IMR-90 (cell line): Measurements from ENCODE around the gene SUGCT. TPM values are rescaled to one million over a fixed set of nuclear protein-coding genes. Genes with fewer than 3 reads are reported as not detected.

ENCODE experiments used
- ATAC-seq: fragments of 200-7000 bp; cut with Tn5 transposase; 2 replicates; pipeline ENCODE4 v1.9.1; 2020; ENCODE audit warnings: low read depth, mild to moderate bottlenecking, moderate library complexity
- BruUV-seq: library from RNA; stranded (reverse); fragments of 400-500 nt; replicated peaks from 2 replicates; lab custom pipeline; 2021; lab: Mats Ljungman, UMichigan
- CTCF ChIA-PET: fragments of 300-600 bp; formaldehyde crosslinking; extraction: SDS; loops from one replicate; lab custom pipeline; 2021; ENCODE audit warnings: antibody characterized with exemption; lab: Yijun Ruan, JAX
- POLR2A ChIA-PET: fragments of 300-600 bp; sonication (Branson Sonifier 250); formaldehyde crosslinking; loops from one replicate; lab custom pipeline; 2022; ENCODE audit warnings: antibody characterized with exemption; ENCODE audit not compliant: unreplicated experiment; lab: Charles Lee
- DNase-seq: peaks from one replicate; pipeline ENCODE4 v3.0.0; 2013
- H2AFZ ChIP-seq: replicated peaks from 2 replicates; pipeline ENCODE3; 2013; ENCODE audit warnings: low read length, mild to moderate bottlenecking; ENCODE audit not compliant: poor library complexity
- H2AK5ac ChIP-seq: 2 replicates; pipeline ENCODE4 v1.6.1; 2013; ENCODE audit warnings: low read depth, low read length, inconsistent platforms
- H2AK9ac ChIP-seq: replicated peaks from 2 replicates; pipeline ENCODE3; 2013; ENCODE audit warnings: mild to moderate bottlenecking, low read depth, low read length, moderate library complexity; ENCODE audit not compliant: poor library complexity
- H2BK120ac ChIP-seq: 2 replicates; pipeline ENCODE4 v1.6.1; 2013; ENCODE audit warnings: low read depth, low read length, inconsistent platforms
- H2BK15ac ChIP-seq: 3 replicates; pipeline ENCODE4 v1.6.1; 2013; ENCODE audit warnings: low read depth, low read length, inconsistent platforms
- H2BK20ac ChIP-seq: 2 replicates; pipeline ENCODE4 v1.6.1; 2013; ENCODE audit warnings: low read depth, mild to moderate bottlenecking, inconsistent platforms, low read length, moderate library complexity
- H2BK5ac ChIP-seq: 2 replicates; pipeline ENCODE4 v1.6.1; 2013; ENCODE audit warnings: mild to moderate bottlenecking, low read depth, low read length, inconsistent platforms; ENCODE audit not compliant: poor library complexity, severe bottlenecking
- H3K14ac ChIP-seq: replicated peaks from 2 replicates; pipeline ENCODE4 v1.6.1; 2013; ENCODE audit warnings: low read depth, low read length, inconsistent platforms
- H3K18ac ChIP-seq: 2 replicates; pipeline ENCODE4 v1.6.1; 2013; ENCODE audit warnings: low read depth, low read length, control low read depth
- H3K23ac ChIP-seq: 2 replicates; pipeline ENCODE4 v1.6.1; 2013; ENCODE audit warnings: low read depth, low read length, inconsistent platforms
- H3K27ac ChIP-seq: 2 replicates; pipeline ENCODE4 v1.5.1; 2013; ENCODE audit warnings: mild to moderate bottlenecking, control low read depth, low read length; ENCODE audit not compliant: insufficient read depth
- H3K27me3 ChIP-seq: 2 replicates; pipeline ENCODE4 v1.6.1; 2013; ENCODE audit warnings: low read length; ENCODE audit not compliant: control insufficient read depth, insufficient read depth
- H3K36me3 ChIP-seq: 2 replicates; pipeline ENCODE4 v1.6.1; 2013; ENCODE audit warnings: low read length, mixed read lengths; ENCODE audit not compliant: control insufficient read depth, insufficient read depth
- H3K4ac ChIP-seq: 2 replicates; pipeline ENCODE4 v1.6.1; 2013; ENCODE audit warnings: low read depth, low read length, inconsistent platforms
- H3K4me1 ChIP-seq: 2 replicates; pipeline ENCODE4 v1.6.1; 2013; ENCODE audit warnings: low read length, mixed read lengths; ENCODE audit not compliant: control insufficient read depth, insufficient read depth
- H3K4me2 ChIP-seq: 2 replicates; pipeline ENCODE4 v1.6.1; 2013; ENCODE audit warnings: low read depth, mild to moderate bottlenecking, control low read depth, low read length, moderate library complexity
- H3K4me3 ChIP-seq: 2 replicates; pipeline ENCODE4 v1.5.1; 2013; ENCODE audit warnings: low read depth, mild to moderate bottlenecking, control low read depth, low read length, moderate library complexity; ENCODE audit not compliant: insufficient read depth
- H3K56ac ChIP-seq: 2 replicates; pipeline ENCODE4 v1.6.1; 2013; ENCODE audit warnings: low read length, inconsistent platforms; ENCODE audit not compliant: insufficient read depth; ENCODE audit errors: extremely low read depth
- H3K79me1 ChIP-seq, 2 experiments: 2 replicates each; pipeline ENCODE4 v1.6.1; 2013; ENCODE audit warnings: low read length in 2 of 2, inconsistent platforms in 1 of 2, low read depth in 1 of 2
- H3K9ac ChIP-seq: 2 replicates; pipeline ENCODE4 v1.6.1; 2013; ENCODE audit warnings: low read depth, low read length, control low read depth
- H3K9me1 ChIP-seq: 2 replicates; pipeline ENCODE4 v1.6.1; 2013; ENCODE audit warnings: low read length, inconsistent platforms; ENCODE audit not compliant: insufficient read depth
- H3K9me3 ChIP-seq: 2 replicates; pipeline ENCODE4 v1.6.1; 2013; ENCODE audit warnings: low read length; ENCODE audit not compliant: control insufficient read depth, insufficient read depth
- H4K20me1 ChIP-seq: 2 replicates; pipeline ENCODE4 v1.6.1; 2013; ENCODE audit warnings: low read length, inconsistent platforms; ENCODE audit not compliant: insufficient read depth
- H4K5ac ChIP-seq: 2 replicates; pipeline ENCODE4 v1.6.1; 2013; ENCODE audit warnings: mild to moderate bottlenecking, low read depth, low read length, control low read depth
- H4K8ac ChIP-seq, 2 experiments: 2 replicates each; pipeline ENCODE4 v1.6.1; 2013; ENCODE audit warnings: low read depth in 2 of 2, low read length in 2 of 2, control low read depth in 1 of 2, inconsistent platforms in 1 of 2
- H4K91ac ChIP-seq: 2 replicates; pipeline ENCODE4 v1.6.1; 2013; ENCODE audit warnings: low read depth, low read length, inconsistent platforms; ENCODE audit not compliant: insufficient read depth
- BHLHE40 ChIP-seq: fragments of 150-350 bp; IDR thresholded peaks from 2 replicates; pipeline ENCODE4 v1.6.1; 2016; ENCODE audit warnings: mild to moderate bottlenecking, low read depth, low read length
- CEBPB ChIP-seq: IDR thresholded peaks from 2 replicates; pipeline ENCODE4 v1.6.1; 2012; ENCODE audit warnings: low read depth, low read length, improper control_type of control experiment
- CHD1 ChIP-seq: IDR thresholded peaks from 2 replicates; pipeline ENCODE4 v1.6.1; 2012; ENCODE audit warnings: low read depth, low read length, improper control_type of control experiment
- FOS ChIP-seq: fragments of 150-350 bp; IDR thresholded peaks from 2 replicates; pipeline ENCODE4 v1.6.1; 2016; ENCODE audit warnings: low read depth, low read length
- MAFK ChIP-seq: IDR thresholded peaks from 2 replicates; pipeline ENCODE4 v1.6.1; 2012; ENCODE audit warnings: low read depth, low read length, improper control_type of control experiment
- MAZ ChIP-seq: IDR thresholded peaks from 2 replicates; pipeline ENCODE4 v1.6.1; 2012; ENCODE audit warnings: low read depth, mild to moderate bottlenecking, low read length, improper control_type of control experiment, moderate library complexity, borderline replicate concordance
- MXI1 ChIP-seq: IDR thresholded peaks from 2 replicates; pipeline ENCODE4 v1.6.1; 2012; ENCODE audit warnings: low read depth, mild to moderate bottlenecking, low read length, moderate library complexity, borderline replicate concordance
- NFE2L2 ChIP-seq: fragments of 150-350 bp; IDR thresholded peaks from 2 replicates; pipeline ENCODE4 v1.6.1; 2016; ENCODE audit warnings: low read depth, mild to moderate bottlenecking, low read length
- POLR2A ChIP-seq: IDR thresholded peaks from 2 replicates; pipeline ENCODE4 v1.6.1; 2012; ENCODE audit warnings: mild to moderate bottlenecking, low read depth, low read length
- RAD21 ChIP-seq: IDR thresholded peaks from 2 replicates; pipeline ENCODE4 v1.6.1; 2012; ENCODE audit warnings: low read length, improper control_type of control experiment
- RCOR1 ChIP-seq: IDR thresholded peaks from 2 replicates; pipeline ENCODE4 v1.6.1; 2012; ENCODE audit warnings: mild to moderate bottlenecking, low read length, improper control_type of control experiment; ENCODE audit not compliant: insufficient replicate concordance
- RFX5 ChIP-seq: IDR thresholded peaks from 2 replicates; pipeline ENCODE4 v1.8.0; 2012; ENCODE audit warnings: low read depth, mild to moderate bottlenecking, low read length, moderate library complexity
- SMC3 ChIP-seq: fragments of 150-350 bp; IDR thresholded peaks from 2 replicates; pipeline ENCODE4 v1.6.1; 2016; ENCODE audit warnings: low read depth, mild to moderate bottlenecking, antibody characterized with exemption, low read length, moderate library complexity
- WGBS, 2 experiments: methylation state at CpG; one replicate each; pipeline versions ENCODE4 v1.1.5 to v1.1.7; 2013; ENCODE audit warnings: missing lambda C conversion rate in 2 of 2; ENCODE audit not compliant: insufficient read length in 1 of 2; ENCODE audit errors: extremely low coverage in 2 of 2; 5-methylcytosine and 5-hydroxymethylcytosine counted together
- dilution Hi-C: fragments of 300-500 bp; cut with HindIII; formaldehyde crosslinking; loops from one replicate; pipeline ENCODE4 v1.14.3; 2018; ENCODE audit warnings: low sequenced_read_pairs; ENCODE audit not compliant: unreplicated experiment
- in situ Hi-C: fragments of 300-500 bp; cut with MboI; formaldehyde crosslinking; loops from 3 replicates; pipeline ENCODE4 v1.14.3; 2019; ENCODE audit warnings: low sequenced_read_pairs, inconsistent platforms, mixed read lengths
- intact Hi-C: fragments of 100-400 bp; cut with micrococcal nuclease; formaldehyde crosslinking; loops from 2 replicates; pipeline ENCODE4 v1.10.0; 2022
- polyA plus RNA-seq, 3 experiments: library from polyadenylated mRNA; depleted of rRNA; stranded (reverse); fragments of >200 nt; gene quantifications; 2 replicates each; pipeline ENCODE4 v1.2.3, GENCODE V29; 2012; ENCODE audit warnings: low replicate concordance in 1 of 3
- total RNA-seq: library from RNA; depleted of rRNA; stranded (reverse); fragments of >200 nt; gene quantifications from 2 replicates; pipeline ENCODE4 v1.2.3, GENCODE V29; 2012
- TF ChIP-seq, protein P1 (sequence below): conservative IDR thresholded peaks from 2 replicates; pipeline ENCODE4 v1.5.1; 2012; ENCODE audit warnings: mild to moderate bottlenecking, low read depth, low read length, improper control_type of control experiment
- TF ChIP-seq, protein P2 (sequence below): fragments of 150-350 bp; IDR thresholded peaks from 2 replicates; pipeline ENCODE4 v1.6.1; 2017; ENCODE audit warnings: mild to moderate bottlenecking, antibody characterized with exemption, low read length, low read depth
- TF ChIP-seq, protein P3 (sequence below): fragments of 150-350 bp; IDR thresholded peaks from 2 replicates; pipeline ENCODE4 v1.6.1; 2016; ENCODE audit warnings: low read depth, mild to moderate bottlenecking, low read length, moderate library complexity, borderline replicate concordance

SUGCT gene
- total and polyA plus RNA-seq, 2 of the 4 experiments (the other 2 are of a cell fraction) = 5.9 to 8.3 TPM

DNA sequence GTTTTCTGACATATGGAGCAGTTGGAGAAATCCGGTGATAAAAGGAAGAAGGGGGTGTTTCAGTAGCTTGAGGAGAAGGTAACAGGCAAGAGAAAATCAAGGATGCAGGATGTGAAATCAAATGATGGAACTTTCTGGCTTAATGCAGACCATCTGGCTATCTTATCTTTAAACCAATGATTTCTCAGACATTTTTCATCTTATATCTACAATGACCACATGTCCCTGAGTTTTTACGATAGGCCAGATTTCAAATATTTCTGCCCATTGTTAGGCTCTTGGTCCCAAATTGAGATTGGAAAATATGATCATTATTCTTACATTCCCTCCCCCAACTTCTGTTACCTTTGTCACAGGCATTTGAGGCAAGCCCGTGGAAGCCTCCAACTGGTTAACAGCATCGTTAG lies 486.8 kb downstream of the SUGCT start:
- Histone ChIP-seq H2BK15ac (no peak overlapping the region), H2AK9ac (no peak overlapping the region), H3K18ac (no peak overlapping the region), H4K91ac (no peak overlapping the region), H4K20me1 (no peaks in the 10 kb centered on the region), H3K4me1 (no peaks in the 10 kb centered on the region; the same call in 1 of the 2 replicates), H3K23ac (no peak overlapping the region), H2BK120ac (no peak overlapping the region), H3K4me3 (no peak overlapping the region), H2AK5ac (no peak overlapping the region), H3K9me3 (no peaks in the 10 kb centered on the region), H3K9me1 (no peaks in the 10 kb centered on the region), H3K56ac (no peak overlapping the region), H3K9ac (no peak overlapping the region), H4K8ac (no peak overlapping the region), H2BK5ac (no peak overlapping the region), H3K4me2 (no peak overlapping the region), H3K27me3 (no peaks in the 10 kb centered on the region), H3K79me1 (no peaks in the 10 kb centered on the region), H4K5ac (no peak overlapping the region), H3K36me3 (no peaks in the 10 kb centered on the region), H3K27ac (no peak overlapping the region), H3K14ac (no peak overlapping the region), H2BK20ac (no peak overlapping the region), H2AFZ (no peak overlapping the region), H3K4ac (no peak overlapping the region)
- in situ Hi-C loops (no loop called here), dilution Hi-C loops (no loop called here), intact Hi-C loops (no loop called here)
- no peak for DNase-seq
- no TSS peak for BruUV-seq
- no peak for ATAC-seq
- WGBS, 2 experiments = 100% methylated on average over 2 of the region's 4 CpGs; no CpG with 5 or more reads in 1 of the 2 experiments
- ChIA-PET CTCF (interaction anchor here (1.6 kb wide), 1 partner anchor 11 kb away, joined by 3 read pairs; no protein-coding TSS in a partner anchor), POLR2A (no interaction called here)
- TF ChIP-seq SMC3 (no peak), BHLHE40 (no peak), RFX5 (no peak), MXI1 (no peak), RAD21 (no peak), MAZ (no peak), RCOR1 (no peak), MAFK (no peak), CEBPB (no peak), FOS (no peak), CHD1 (no peak), NFE2L2 (no peak), POLR2A (no peak)
- TF ChIP-seq, protein P1, sequence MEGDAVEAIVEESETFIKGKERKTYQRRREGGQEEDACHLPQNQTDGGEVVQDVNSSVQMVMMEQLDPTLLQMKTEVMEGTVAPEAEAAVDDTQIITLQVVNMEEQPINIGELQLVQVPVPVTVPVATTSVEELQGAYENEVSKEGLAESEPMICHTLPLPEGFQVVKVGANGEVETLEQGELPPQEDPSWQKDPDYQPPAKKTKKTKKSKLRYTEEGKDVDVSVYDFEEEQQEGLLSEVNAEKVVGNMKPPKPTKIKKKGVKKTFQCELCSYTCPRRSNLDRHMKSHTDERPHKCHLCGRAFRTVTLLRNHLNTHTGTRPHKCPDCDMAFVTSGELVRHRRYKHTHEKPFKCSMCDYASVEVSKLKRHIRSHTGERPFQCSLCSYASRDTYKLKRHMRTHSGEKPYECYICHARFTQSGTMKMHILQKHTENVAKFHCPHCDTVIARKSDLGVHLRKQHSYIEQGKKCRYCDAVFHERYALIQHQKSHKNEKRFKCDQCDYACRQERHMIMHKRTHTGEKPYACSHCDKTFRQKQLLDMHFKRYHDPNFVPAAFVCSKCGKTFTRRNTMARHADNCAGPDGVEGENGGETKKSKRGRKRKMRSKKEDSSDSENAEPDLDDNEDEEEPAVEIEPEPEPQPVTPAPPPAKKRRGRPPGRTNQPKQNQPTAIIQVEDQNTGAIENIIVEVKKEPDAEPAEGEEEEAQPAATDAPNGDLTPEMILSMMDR = no peak
- TF ChIP-seq, protein P2, sequence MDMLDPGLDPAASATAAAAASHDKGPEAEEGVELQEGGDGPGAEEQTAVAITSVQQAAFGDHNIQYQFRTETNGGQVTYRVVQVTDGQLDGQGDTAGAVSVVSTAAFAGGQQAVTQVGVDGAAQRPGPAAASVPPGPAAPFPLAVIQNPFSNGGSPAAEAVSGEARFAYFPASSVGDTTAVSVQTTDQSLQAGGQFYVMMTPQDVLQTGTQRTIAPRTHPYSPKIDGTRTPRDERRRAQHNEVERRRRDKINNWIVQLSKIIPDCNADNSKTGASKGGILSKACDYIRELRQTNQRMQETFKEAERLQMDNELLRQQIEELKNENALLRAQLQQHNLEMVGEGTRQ = no peak
- TF ChIP-seq, protein P3, sequence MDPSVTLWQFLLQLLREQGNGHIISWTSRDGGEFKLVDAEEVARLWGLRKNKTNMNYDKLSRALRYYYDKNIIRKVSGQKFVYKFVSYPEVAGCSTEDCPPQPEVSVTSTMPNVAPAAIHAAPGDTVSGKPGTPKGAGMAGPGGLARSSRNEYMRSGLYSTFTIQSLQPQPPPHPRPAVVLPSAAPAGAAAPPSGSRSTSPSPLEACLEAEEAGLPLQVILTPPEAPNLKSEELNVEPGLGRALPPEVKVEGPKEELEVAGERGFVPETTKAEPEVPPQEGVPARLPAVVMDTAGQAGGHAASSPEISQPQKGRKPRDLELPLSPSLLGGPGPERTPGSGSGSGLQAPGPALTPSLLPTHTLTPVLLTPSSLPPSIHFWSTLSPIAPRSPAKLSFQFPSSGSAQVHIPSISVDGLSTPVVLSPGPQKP = no peak
